ENCODE results near the gene BAD. TPM values are rescaled to one million over a fixed set of nuclear protein-coding genes. Genes with fewer than 3 reads are reported as not detected.

BAD gene

DNA sequence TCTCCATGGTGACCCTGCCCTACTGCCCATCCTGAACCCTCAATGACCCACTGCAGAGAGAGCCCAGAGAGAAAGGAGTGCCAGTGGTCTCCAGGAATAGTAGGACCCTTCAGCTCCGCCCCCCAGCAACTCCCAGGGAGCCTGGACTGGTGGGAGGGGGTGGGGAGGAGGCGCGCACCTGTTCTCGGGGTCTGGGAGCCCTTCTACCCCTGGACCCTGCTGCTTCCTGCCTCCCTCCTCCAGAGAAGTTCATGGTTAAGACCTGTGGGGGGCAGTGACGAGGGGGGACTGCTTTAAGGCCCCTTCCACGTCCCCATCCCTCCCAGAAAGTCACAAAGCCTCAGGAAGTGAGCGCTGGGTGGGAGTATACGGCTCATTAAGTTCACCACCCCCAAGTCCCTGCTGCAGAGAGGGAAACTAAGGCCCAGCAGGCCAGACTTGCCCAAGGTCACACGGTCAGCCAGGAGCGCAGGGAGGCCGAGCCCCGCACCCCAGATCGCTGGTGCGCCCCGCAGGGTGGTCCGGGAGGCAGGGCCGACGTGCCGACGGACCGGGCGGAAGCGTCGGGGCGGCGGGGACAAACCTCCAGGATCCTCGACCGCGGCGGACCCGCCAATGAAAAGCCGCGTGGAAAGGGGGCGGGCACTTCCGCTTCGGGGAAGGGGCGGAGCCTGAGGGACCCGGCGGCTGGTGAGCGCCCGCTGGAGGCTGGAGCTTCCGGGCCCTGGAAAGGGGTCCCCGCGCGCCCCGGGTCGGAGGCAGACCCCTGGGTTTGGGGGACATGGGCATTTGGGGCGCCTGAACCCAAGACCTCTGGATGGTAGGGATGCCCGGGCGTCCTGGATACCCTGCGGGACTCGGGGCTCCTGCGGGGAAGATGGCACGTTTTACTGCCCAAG, 58.6 kb downstream of the BAD start, which contains the start of the genes NUDT22 and TRPT1:
Gene NUDT22 (plus strand): TSS at position 667 of the 899 bp plus-strand sequence. CDS start 379 bp downstream, outside the sequence.
Gene TRPT1 (minus strand): TSS at position 579 of the 899 bp plus-strand sequence. CDS start 326 bp downstream, at position 253.
- H3K9me3 ChIP-seq (replicated peaks; ENCODE audit: low read length): no peaks in the 10 kb centered on the region
- peak within 1 kb of the TSS; percentile 91 for H3K9ac ChIP-seq (ENCODE audit: low read depth, low read length)
- H3K4me3 ChIP-seq (ENCODE audit: low read length): peak within 1 kb of the TSS; percentile 91
- no peaks in the 10 kb centered on the region for H3K27me3 ChIP-seq (ENCODE audit: control insufficient read depth, insufficient read depth, low read length)
- peaks cover 42% of the 10 kb centered on the region for H3K4me1 ChIP-seq (ENCODE audit: control insufficient read depth, insufficient read depth, low read length)
- H3K4me2 ChIP-seq (ENCODE audit: low read length): peak within 1 kb of the TSS; percentile 97
- peaks cover 20% of the 10 kb centered on the region for H3K36me3 ChIP-seq (ENCODE audit: insufficient read depth, low read length)

DNA sequence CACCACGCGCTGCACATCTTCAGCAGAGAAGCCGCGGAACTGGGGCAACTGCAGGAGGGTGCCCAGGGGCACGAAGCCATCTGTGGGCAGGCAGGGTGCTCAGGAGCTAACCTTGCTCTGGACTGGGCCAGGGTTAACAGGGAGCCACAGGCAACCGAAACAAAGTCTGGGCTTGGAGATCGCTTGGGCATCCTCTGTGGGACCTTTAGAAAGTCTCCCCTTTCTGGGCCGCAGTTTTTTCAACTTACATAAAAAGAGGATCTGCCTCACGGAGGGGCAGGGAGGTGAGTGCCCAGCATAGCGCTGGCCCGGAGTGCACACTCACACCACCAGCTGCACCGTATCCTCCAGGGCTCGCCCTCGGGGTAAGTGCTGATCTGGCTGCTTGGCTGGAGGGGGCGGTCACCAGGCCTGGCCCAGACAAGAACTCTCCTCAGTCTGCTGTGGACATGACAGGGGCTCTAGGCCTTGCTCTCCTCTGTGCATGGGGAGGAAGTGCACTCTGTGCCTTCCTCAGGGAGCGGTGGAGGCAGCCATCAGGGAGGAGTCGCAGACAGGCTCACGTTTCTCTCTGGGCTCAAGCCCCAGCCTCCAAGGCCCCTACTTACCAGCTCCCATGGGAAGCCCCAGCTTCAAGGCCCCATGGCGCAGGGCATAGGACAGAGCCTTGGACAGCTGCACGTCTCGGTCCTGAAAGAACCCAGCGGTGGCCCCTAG, 59.4 kb downstream of the BAD start:
- peaks cover 37% of the 10 kb centered on the region for H3K4me1 ChIP-seq (ENCODE audit: control insufficient read depth, insufficient read depth, low read length)
- peak overlapping the region; percentile 91 for H3K4me3 ChIP-seq (ENCODE audit: low read length)
- no peaks in the 10 kb centered on the region for H3K9me3 ChIP-seq (replicated peaks; ENCODE audit: low read length)
- peaks cover 29% of the 10 kb centered on the region for H3K36me3 ChIP-seq (ENCODE audit: insufficient read depth, low read length)
- H3K4me2 ChIP-seq (ENCODE audit: low read length): peak overlapping the region; percentile 97
- H3K27me3 ChIP-seq (ENCODE audit: control insufficient read depth, insufficient read depth, low read length): no peaks in the 10 kb centered on the region
- H3K9ac ChIP-seq (ENCODE audit: low read depth, low read length): peak overlapping the region; percentile 91

DNA sequence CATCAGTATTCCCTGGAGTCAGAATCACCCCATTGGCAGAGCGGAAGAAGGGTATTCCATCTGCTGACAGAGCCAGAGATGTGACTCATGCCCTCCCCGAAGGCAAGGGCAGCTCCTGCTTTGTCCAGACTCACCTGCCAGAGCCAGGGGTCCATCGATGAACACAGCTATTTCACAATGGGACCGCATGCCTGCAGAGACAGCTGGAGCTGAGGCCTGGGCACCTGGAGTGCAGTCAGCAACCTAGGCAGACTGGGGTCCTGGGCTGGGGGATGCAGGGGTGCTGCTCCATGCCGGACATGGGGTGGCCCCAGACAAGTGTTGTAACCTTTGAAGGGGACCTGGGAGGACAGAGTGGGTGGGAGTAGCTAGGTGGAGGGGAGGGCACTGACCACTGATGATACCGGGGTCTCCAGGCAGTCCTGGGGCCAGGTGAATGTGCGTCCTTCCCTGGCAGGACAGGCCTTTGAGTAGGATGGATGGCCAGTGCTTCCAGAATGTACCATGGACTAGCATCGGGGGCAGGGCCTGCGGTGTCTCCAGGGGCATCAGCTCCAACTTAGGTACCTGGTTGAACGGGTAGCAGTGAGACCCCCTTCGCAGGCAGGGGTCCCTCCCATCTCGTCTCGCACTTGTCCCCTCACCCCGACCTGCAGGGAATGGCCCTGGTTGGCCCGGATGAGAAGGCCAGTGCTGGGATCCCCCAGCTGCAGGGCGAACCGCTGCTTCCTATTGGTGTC, 60.1 kb downstream of the BAD start:
- H3K9ac ChIP-seq (ENCODE audit: low read depth, low read length): no peak overlapping the region

DNA sequence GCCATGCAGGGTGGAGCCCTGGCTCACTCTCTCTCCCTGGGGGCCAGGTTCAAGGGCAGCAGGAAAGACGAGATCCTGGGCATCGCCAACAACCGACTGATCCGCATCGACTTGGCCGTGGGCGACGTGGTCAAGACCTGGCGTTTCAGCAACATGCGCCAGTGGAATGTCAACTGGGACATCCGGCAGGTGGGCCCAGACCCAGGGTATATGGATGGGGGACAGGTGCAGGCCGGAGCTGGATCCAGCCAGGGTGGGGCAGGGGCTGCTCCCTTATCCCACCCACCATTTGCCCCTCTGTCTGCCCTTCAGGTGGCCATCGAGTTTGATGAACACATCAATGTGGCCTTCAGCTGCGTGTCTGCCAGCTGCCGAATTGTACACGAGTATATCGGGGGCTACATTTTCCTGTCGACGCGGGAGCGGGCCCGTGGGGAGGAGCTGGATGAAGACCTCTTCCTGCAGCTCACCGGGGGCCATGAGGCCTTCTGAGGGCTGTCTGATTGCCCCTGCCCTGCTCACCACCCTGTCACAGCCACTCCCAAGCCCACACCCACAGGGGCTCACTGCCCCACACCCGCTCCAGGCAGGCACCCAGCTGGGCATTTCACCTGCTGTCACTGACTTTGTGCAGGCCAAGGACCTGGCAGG, 61.3 kb downstream of the BAD start:
- no peak overlapping the region for H3K4me2 ChIP-seq (ENCODE audit: low read length)
- H3K4me1 ChIP-seq (ENCODE audit: control insufficient read depth, insufficient read depth, low read length): peaks cover 28% of the 10 kb centered on the region
- peaks cover 38% of the 10 kb centered on the region for H3K36me3 ChIP-seq (ENCODE audit: insufficient read depth, low read length)
- H3K9me3 ChIP-seq (replicated peaks; ENCODE audit: low read length): no peaks in the 10 kb centered on the region
- no peak overlapping the region for H3K9ac ChIP-seq (ENCODE audit: low read depth, low read length)
- H3K27me3 ChIP-seq (ENCODE audit: control insufficient read depth, insufficient read depth, low read length): no peaks in the 10 kb centered on the region
- H3K4me3 ChIP-seq (ENCODE audit: low read length): no peak overlapping the region

More for the DNA sequence above, 60.1 kb downstream of the BAD start:
- no peaks in the 10 kb centered on the region for H3K9me3 ChIP-seq (replicated peaks; ENCODE audit: low read length)
- H3K4me1 ChIP-seq (ENCODE audit: control insufficient read depth, insufficient read depth, low read length): peaks cover 30% of the 10 kb centered on the region
- peak overlapping the region; percentile 97 for H3K4me2 ChIP-seq (ENCODE audit: low read length)
- H3K36me3 ChIP-seq (ENCODE audit: insufficient read depth, low read length): peaks cover 35% of the 10 kb centered on the region
- no peak overlapping the region for H3K4me3 ChIP-seq (ENCODE audit: low read length)
- H3K27me3 ChIP-seq (ENCODE audit: control insufficient read depth, insufficient read depth, low read length): no peaks in the 10 kb centered on the region

DNA sequence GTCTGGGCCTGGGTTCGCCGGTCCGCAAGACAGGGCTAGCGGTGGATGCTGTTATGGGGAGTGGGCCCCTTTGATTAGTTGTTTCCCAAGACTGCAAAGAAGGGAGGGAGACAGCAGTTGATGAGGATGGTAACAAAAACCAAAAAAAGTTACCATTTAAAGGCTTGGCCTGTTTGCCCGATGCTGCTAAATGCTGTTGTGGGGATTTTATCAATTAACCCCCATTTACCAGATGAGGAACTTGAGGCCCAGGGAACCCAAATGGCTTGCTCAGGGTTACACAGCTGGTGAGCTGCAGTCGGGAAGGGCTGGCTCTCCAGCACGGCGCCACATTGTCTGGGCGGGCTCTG, 61.8 kb downstream of the BAD start:
- Histone ChIP-seq H3K4me2 (ENCODE audit: low read length) (no peak overlapping the region), H3K27me3 (ENCODE audit: control insufficient read depth, insufficient read depth, low read length) (no peaks in the 10 kb centered on the region), H3K9ac (ENCODE audit: low read depth, low read length) (no peak overlapping the region), H3K4me1 (ENCODE audit: control insufficient read depth, insufficient read depth, low read length) (peaks cover 27% of the 10 kb centered on the region), H3K36me3 (ENCODE audit: insufficient read depth, low read length) (peaks cover 38% of the 10 kb centered on the region), H3K4me3 (ENCODE audit: low read length) (no peak overlapping the region), H3K9me3 (replicated peaks; ENCODE audit: low read length) (no peaks in the 10 kb centered on the region)

DNA sequence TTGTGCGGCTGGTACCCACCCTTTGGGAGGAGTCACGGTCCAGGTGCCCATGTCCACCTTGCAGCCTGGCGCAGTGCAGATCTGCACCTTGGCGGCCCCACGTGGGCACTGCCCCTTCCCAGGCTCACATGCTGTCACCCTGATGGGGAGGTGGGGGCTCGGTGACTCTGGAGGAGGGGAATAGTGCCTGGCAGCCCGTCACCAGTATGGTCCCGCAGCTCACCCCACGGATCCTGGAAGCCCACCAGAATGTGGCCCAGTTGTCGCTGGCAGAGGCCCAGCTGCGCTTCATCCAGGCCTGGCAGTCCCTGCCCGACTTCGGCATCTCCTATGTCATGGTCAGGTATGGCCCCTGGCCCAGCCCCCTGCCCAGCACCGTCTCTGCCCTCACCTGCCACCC, 63.7 kb downstream of the BAD start:
- no peak overlapping the region for H3K9ac ChIP-seq (ENCODE audit: low read depth, low read length)
- H3K36me3 ChIP-seq (ENCODE audit: insufficient read depth, low read length): peaks cover 38% of the 10 kb centered on the region

DNA sequence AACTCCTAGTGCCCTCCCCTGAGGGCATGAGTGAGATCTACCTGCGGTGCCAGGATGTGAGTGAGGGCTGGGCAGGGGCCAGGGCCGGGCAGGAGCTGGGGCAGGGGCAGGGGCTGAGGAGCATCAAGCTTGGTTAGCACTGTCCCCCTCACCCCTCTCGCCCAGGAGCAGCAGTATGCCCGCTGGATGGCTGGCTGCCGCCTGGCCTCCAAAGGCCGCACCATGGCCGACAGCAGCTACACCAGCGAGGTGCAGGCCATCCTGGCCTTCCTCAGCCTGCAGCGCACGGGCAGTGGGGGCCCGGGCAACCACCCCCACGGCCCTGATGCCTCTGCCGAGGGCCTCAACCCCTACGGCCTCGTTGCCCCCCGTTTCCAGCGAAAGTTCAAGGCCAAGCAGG, 64.2 kb downstream of the BAD start:
- H3K9ac ChIP-seq (ENCODE audit: low read depth, low read length): no peak overlapping the region
- no peaks in the 10 kb centered on the region for H3K27me3 ChIP-seq (ENCODE audit: control insufficient read depth, insufficient read depth, low read length)
- no peak overlapping the region for H3K4me2 ChIP-seq (ENCODE audit: low read length)

More for the DNA sequence above, 63.7 kb downstream of the BAD start:
- Histone ChIP-seq H3K4me3 (ENCODE audit: low read length) (no peak overlapping the region), H3K9me3 (replicated peaks; ENCODE audit: low read length) (no peaks in the 10 kb centered on the region), H3K4me2 (ENCODE audit: low read length) (no peak overlapping the region), H3K4me1 (ENCODE audit: control insufficient read depth, insufficient read depth, low read length) (peaks cover 15% of the 10 kb centered on the region), H3K27me3 (ENCODE audit: control insufficient read depth, insufficient read depth, low read length) (no peaks in the 10 kb centered on the region)

More for the DNA sequence above, 64.2 kb downstream of the BAD start:
- no peaks in the 10 kb centered on the region for H3K9me3 ChIP-seq (replicated peaks; ENCODE audit: low read length)
- peaks cover 11% of the 10 kb centered on the region for H3K4me1 ChIP-seq (ENCODE audit: control insufficient read depth, insufficient read depth, low read length)
- peaks cover 38% of the 10 kb centered on the region for H3K36me3 ChIP-seq (ENCODE audit: insufficient read depth, low read length)
- no peak overlapping the region for H3K4me3 ChIP-seq (ENCODE audit: low read length)

Small RNAs within 50 kb of the gene (small RNA-seq; reads per million reads assigned to genes)
- not detected for gene RF00019
